H1 (cell line): Measurements from ENCODE around the gene SOCS6. TPM values are rescaled to one million over a fixed set of nuclear protein-coding genes. Genes with fewer than 3 reads are reported as not detected.

Experiments
- CTCF ChIA-PET: fragments of 300-600 bp; sonication (Branson Sonifier 250); formaldehyde crosslinking; loops from one replicate; lab custom pipeline; 2021; ENCODE audit not compliant: partially characterized antibody; lab: Charles Lee
- POLR2A ChIA-PET: fragments of 300-600 bp; sonication (Branson Sonifier 250); formaldehyde crosslinking; loops from one replicate; lab custom pipeline; 2021; ENCODE audit warnings: inconsistent platforms; ENCODE audit not compliant: partially characterized antibody; lab: Charles Lee
- DNase-seq, 2 experiments: peaks; one replicate each; pipeline versions ENCODE4 v3.0.0 to v3.0.0-alpha.2; 2010 to 2022; ENCODE audit warnings: low spot score in 2 of 2, low read depth in 1 of 2, mixed read lengths in 1 of 2
- FAIRE-seq: peaks from 2 replicates; lab custom pipeline; 2011; peaks lifted over from hg19 to GRCh38; lab: Jason Lieb, UNC
- H2AFZ ChIP-seq: 2 replicates; pipeline ENCODE4 v1.8.1; 2012; ENCODE audit warnings: low read length, inconsistent platforms
- H2AK5ac ChIP-seq: 2 replicates; pipeline ENCODE4 v1.6.1; 2013; ENCODE audit warnings: low read depth, low read length
- H2BK120ac ChIP-seq: replicated peaks from 2 replicates; pipeline ENCODE3; 2013; ENCODE audit warnings: low read depth, low read length, inconsistent platforms
- H2BK12ac ChIP-seq: 2 replicates; pipeline ENCODE4 v1.6.1; 2013; ENCODE audit warnings: low read depth, low read length
- H2BK15ac ChIP-seq: 2 replicates; pipeline ENCODE4 v1.6.1; 2013; ENCODE audit warnings: low read length
- H2BK20ac ChIP-seq: 2 replicates; pipeline ENCODE4 v1.6.1; 2013; ENCODE audit warnings: low read length
- H2BK5ac ChIP-seq: 2 replicates; pipeline ENCODE4 v1.6.1; 2013; ENCODE audit warnings: low read depth, low read length
- H3K14ac ChIP-seq: 2 replicates; pipeline ENCODE4 v1.6.1; 2013; ENCODE audit warnings: inconsistent platforms; ENCODE audit not compliant: insufficient read length
- H3K18ac ChIP-seq: 2 replicates; pipeline ENCODE4 v1.6.1; 2013; ENCODE audit warnings: low read length; ENCODE audit errors: extremely low read depth
- H3K23ac ChIP-seq: 2 replicates; pipeline ENCODE4 v1.6.1; 2013; ENCODE audit warnings: inconsistent platforms; ENCODE audit not compliant: insufficient read length
- H3K23me2 ChIP-seq: 2 replicates; pipeline ENCODE4 v1.6.1; 2013; ENCODE audit warnings: low read depth, low read length
- H3K27ac ChIP-seq: 2 replicates; pipeline ENCODE4 v1.6.1; 2011; ENCODE audit warnings: low read depth, low read length, inconsistent platforms
- H3K27me3 ChIP-seq, 4 experiments: replicated peaks in 1 of 4; 1 replicate in 1 of 4; 2 replicates in 3 of 4; pipeline versions ENCODE4 v1.6.1 to v1.8.1; 2011 to 2013; ENCODE audit warnings: low read length in 3 of 4, mild to moderate bottlenecking in 3 of 4, inconsistent platforms in 2 of 4, mixed read lengths in 2 of 4, moderate library complexity in 1 of 4; ENCODE audit not compliant: control insufficient read depth in 3 of 4, insufficient read depth in 3 of 4; ENCODE audit errors: extremely low read depth in 1 of 4
- H3K36me3 ChIP-seq, 4 experiments: 2 replicates each; pipeline versions ENCODE4 v1.6.1 to v1.8.1; 2011 to 2013; ENCODE audit warnings: mild to moderate bottlenecking in 4 of 4, low read length in 3 of 4, moderate library complexity in 2 of 4, control low read depth in 1 of 4, inconsistent platforms in 1 of 4; ENCODE audit not compliant: insufficient read depth in 4 of 4, control insufficient read depth in 2 of 4
- H3K4ac ChIP-seq: replicated peaks from 2 replicates; pipeline ENCODE3; 2013; ENCODE audit warnings: low read length, low read depth, mixed read lengths, inconsistent platforms; ENCODE audit not compliant: insufficient read length
- H3K4me1 ChIP-seq, 4 experiments: replicated peaks in 1 of 4; 1 replicate in 1 of 4; 2 replicates in 3 of 4; pipeline versions ENCODE4 v1.6.1 to v1.8.1; 2011 to 2013; ENCODE audit warnings: low read length in 3 of 4, inconsistent platforms in 2 of 4, mixed read lengths in 1 of 4; ENCODE audit not compliant: insufficient read depth in 4 of 4, control insufficient read depth in 3 of 4
- H3K4me2 ChIP-seq, 2 experiments: 2 replicates each; pipeline versions ENCODE4 v1.6.1 to v1.8.1; 2011 to 2013; ENCODE audit warnings: low read depth in 2 of 2, low read length in 2 of 2, control low read depth in 1 of 2, inconsistent platforms in 1 of 2, mild to moderate bottlenecking in 1 of 2; ENCODE audit not compliant: insufficient read depth in 1 of 2
- H3K4me3 ChIP-seq, 4 experiments: fragments of 200-600, 300-600 bp in 1 of 4; sonication (generic), shearing (Covaris generic), sonication (Bioruptor Twin) in 1 of 4; 2 replicates each; pipeline versions ENCODE4 v1.5.1 to v1.8.1; 2011 to 2016; ENCODE audit warnings: low read length in 4 of 4, low read depth in 3 of 4, control low read depth in 2 of 4, inconsistent platforms in 2 of 4, mild to moderate bottlenecking in 2 of 4, mixed read lengths in 1 of 4, moderate library complexity in 1 of 4; ENCODE audit not compliant: insufficient read depth in 2 of 4; ENCODE audit errors: extremely low read depth in 1 of 4
- H3K56ac ChIP-seq: replicated peaks from 2 replicates; pipeline ENCODE3; 2013; ENCODE audit warnings: low read depth, mild to moderate bottlenecking, mixed read lengths, low read length, inconsistent platforms; ENCODE audit not compliant: insufficient read length
- H3K79me1 ChIP-seq: 2 replicates; pipeline ENCODE4 v1.6.1; 2013; ENCODE audit warnings: low read depth, low read length, control low read depth
- H3K79me2 ChIP-seq, 2 experiments: 2 replicates each; pipeline versions ENCODE4 v1.6.1 to v1.8.1; 2012 to 2013; ENCODE audit warnings: low read length in 2 of 2, mild to moderate bottlenecking in 2 of 2, inconsistent platforms in 1 of 2; ENCODE audit not compliant: insufficient read depth in 2 of 2, control insufficient read depth in 1 of 2
- H3K9ac ChIP-seq, 4 experiments: replicated peaks in 1 of 4; 1 replicate in 1 of 4; 2 replicates in 3 of 4; pipeline versions ENCODE4 v1.6.1 to v1.8.1; 2011 to 2013; ENCODE audit warnings: low read depth in 3 of 4, low read length in 3 of 4, control low read depth in 2 of 4, mild to moderate bottlenecking in 2 of 4, moderate library complexity in 2 of 4, inconsistent platforms in 1 of 4; ENCODE audit errors: extremely low read depth in 1 of 4
- H3K9me3 ChIP-seq, 2 experiments: 2 replicates each; pipeline versions ENCODE4 v1.6.1 to v1.8.1; 2012 to 2013; ENCODE audit warnings: mild to moderate bottlenecking in 2 of 2, moderate library complexity in 2 of 2, control low read depth in 1 of 2, inconsistent platforms in 1 of 2, low read depth in 1 of 2, low read length in 1 of 2, mixed read lengths in 1 of 2; ENCODE audit not compliant: insufficient read depth in 2 of 2
- H4K20me1 ChIP-seq, 2 experiments: replicated peaks in 1 of 2; 2 replicates each; pipeline versions ENCODE3 to v1.8.1; 2011 to 2013; ENCODE audit warnings: inconsistent platforms in 2 of 2, low read length in 2 of 2, mild to moderate bottlenecking in 1 of 2; ENCODE audit not compliant: insufficient read depth in 2 of 2, control insufficient read depth in 1 of 2
- H4K5ac ChIP-seq: 2 replicates; pipeline ENCODE4 v1.6.1; 2013; ENCODE audit warnings: low read length, low read depth, mixed read lengths, inconsistent platforms; ENCODE audit not compliant: insufficient read length
- H4K8ac ChIP-seq: 2 replicates; pipeline ENCODE4 v1.8.0; 2013; ENCODE audit warnings: mild to moderate bottlenecking, moderate library complexity, low read length, inconsistent platforms; ENCODE audit not compliant: insufficient read depth; ENCODE audit errors: extremely low read depth
- H4K91ac ChIP-seq: replicated peaks from 2 replicates; pipeline ENCODE3; 2013; ENCODE audit warnings: low read length, mixed read lengths, inconsistent platforms; ENCODE audit not compliant: insufficient read length
- SIRT6 ChIP-seq: IDR thresholded peaks from one replicate; pipeline ENCODE4 v1.7.1; 2012; ENCODE audit warnings: low read length, inconsistent platforms
- SP1 ChIP-seq: IDR thresholded peaks from 2 replicates; pipeline ENCODE4 v1.6.1; 2011; ENCODE audit warnings: low read depth, low read length
- WGBS, 2 experiments: shearing (Covaris generic) in 1 of 2; methylation state at CpG; one replicate each; pipeline versions ENCODE4 v1.1.6 to v1.1.7; 2013 to 2015; ENCODE audit warnings: low lambda C conversion rate in 2 of 2, mixed read lengths in 2 of 2, inconsistent platforms in 1 of 2, low coverage in 1 of 2, missing lambda C conversion rate in 1 of 2; ENCODE audit not compliant: insufficient replicate concordance in 2 of 2, insufficient coverage in 1 of 2, insufficient read length in 1 of 2; ENCODE audit errors: extremely low coverage in 1 of 2, missing lambda C conversion rate in 1 of 2; 5-methylcytosine and 5-hydroxymethylcytosine counted together
- polyA plus RNA-seq, 7 experiments: library from polyadenylated mRNA; depleted of rRNA in 3 of 7; stranded (reverse) in 5 of 7; unstranded in 2 of 7; fragments of >200 nt in 5 of 7; fragments of 200-250 nt in 2 of 7; gene quantifications; 1 replicate in 5 of 7; 2 replicates in 1 of 7; 4 replicates in 1 of 7; pipeline versions ENCODE4 v1.2.1 to v1.2.3, GENCODE V29; 2011 to 2013; ENCODE audit warnings: missing spikeins in 2 of 7, mixed read lengths in 2 of 7
- total RNA-seq: library from RNA; stranded (reverse); fragmentation: NEBNext Ultra II Directional; extraction: Animal tissue kit (Norgen Biotek cat#: 25700); gene quantifications from 2 replicates; pipeline ENCODE4 v1.2.1, GENCODE V29; 2021

SOCS6 gene
- total and polyA plus RNA-seq, 2 of the 8 experiments (the other 6 are each of a cell fraction or from before 2014, with no cell fraction given): 9.1 to 22.9 TPM

GRCh38 chr18:70328169-70328568, 39.3 kb downstream of the SOCS6 start:
- Histone ChIP-seq H3K23me2 (no peaks in the 10 kb centered on the region), H3K36me3 (peaks cover 0 to 16% (median 7%) of the 10 kb centered on the region in 4 experiments; a peak in 5 of 8 replicates), H4K20me1 (peaks cover 0 to 1% of the 10 kb centered on the region in 2 experiments), H3K9ac (no peak overlapping the region), H3K18ac (no peak overlapping the region), H3K27me3 (no peaks in the 10 kb centered on the region), H3K14ac (no peak overlapping the region), H3K9me3 (no peaks in the 10 kb centered on the region), H3K4me2 (no peak overlapping the region), H2AK5ac (no peak overlapping the region), H3K79me2 (peaks cover 0 to 19% of the 10 kb centered on the region in 2 experiments; a peak in 2 of 4 replicates), H3K4me1 (peaks cover 0 to 2% (median 0%) of the 10 kb centered on the region in 4 experiments; a peak in 1 of 7 replicates), H3K23ac (no peak overlapping the region), H2BK5ac (no peak overlapping the region), H3K4me3 (no peak overlapping the region), H3K79me1 (peaks cover 3% of the 10 kb centered on the region; the same call in 1 of the 2 replicates), H2BK20ac (no peak overlapping the region), H2AFZ (no peak overlapping the region), H3K56ac (no peak overlapping the region), H2BK12ac (no peak overlapping the region), H3K4ac (no peak overlapping the region), H3K27ac (no peak overlapping the region), H4K8ac (no peak overlapping the region), H2BK120ac (no peak overlapping the region), H2BK15ac (no peak overlapping the region), H4K91ac (no peak overlapping the region), H4K5ac (no peak overlapping the region)
- CTCF ChIA-PET: interaction anchor here (0.6 to 1.7 kb wide), 2 partner anchors 24 to 133 kb away, joined by 4 read pairs; no protein-coding TSS in a partner anchor
- DNase-seq (no peak), FAIRE-seq (no peak)
- POLR2A ChIA-PET: no interaction called here
- WGBS, 2 experiments: 94% methylated on average over 4 of the region's 4 CpGs; no CpG with 5 or more reads in 1 of the 2 experiments
- TF ChIP-seq SP1: no peak
- no peak for TF ChIP-seq SIRT6
